ENCODE results near the gene SCN7A. TPM values are rescaled to one million over a fixed set of nuclear protein-coding genes. Genes with fewer than 3 reads are reported as not detected.
"Not testable (repeated sequence)": the region's sequence is repeated elsewhere in the genome, so short reads cannot be mapped to it uniquely, and the experiment has no call there.

The SCN7A gene
- total and polyA plus RNA-seq, 11 donors = 2.6 to 46.3 (median 14.0) TPM

DNA sequence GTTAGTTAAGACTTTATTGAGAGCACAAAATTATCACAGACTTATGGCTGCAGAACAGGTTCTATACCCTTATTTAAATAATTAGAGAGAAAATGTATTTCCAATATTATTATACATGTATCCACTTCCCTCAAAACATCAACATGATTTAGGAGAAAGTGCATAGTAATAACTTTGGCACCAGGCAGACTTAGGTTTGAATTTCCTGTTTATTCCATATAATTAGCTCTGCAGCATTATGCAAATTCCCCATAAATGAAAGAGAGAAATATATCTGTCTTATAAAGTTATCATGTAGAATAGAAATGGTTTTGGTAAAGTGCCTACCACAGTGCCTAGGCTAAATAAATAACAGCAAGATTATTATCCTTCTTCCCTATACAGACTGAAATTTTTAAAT is 133.6 kb downstream of the SCN7A start:
- Histone ChIP-seq H3K27me3 (no peaks in the 10 kb centered on the region), H3K4me1 (no peaks in the 10 kb centered on the region), H3K4me3 (no peak overlapping the region), H3K9me3 (no peaks in the 10 kb centered on the region), H3K36me3 (no peaks in the 10 kb centered on the region), H3K27ac (no peak overlapping the region)
- TF ChIP-seq, protein P1, sequence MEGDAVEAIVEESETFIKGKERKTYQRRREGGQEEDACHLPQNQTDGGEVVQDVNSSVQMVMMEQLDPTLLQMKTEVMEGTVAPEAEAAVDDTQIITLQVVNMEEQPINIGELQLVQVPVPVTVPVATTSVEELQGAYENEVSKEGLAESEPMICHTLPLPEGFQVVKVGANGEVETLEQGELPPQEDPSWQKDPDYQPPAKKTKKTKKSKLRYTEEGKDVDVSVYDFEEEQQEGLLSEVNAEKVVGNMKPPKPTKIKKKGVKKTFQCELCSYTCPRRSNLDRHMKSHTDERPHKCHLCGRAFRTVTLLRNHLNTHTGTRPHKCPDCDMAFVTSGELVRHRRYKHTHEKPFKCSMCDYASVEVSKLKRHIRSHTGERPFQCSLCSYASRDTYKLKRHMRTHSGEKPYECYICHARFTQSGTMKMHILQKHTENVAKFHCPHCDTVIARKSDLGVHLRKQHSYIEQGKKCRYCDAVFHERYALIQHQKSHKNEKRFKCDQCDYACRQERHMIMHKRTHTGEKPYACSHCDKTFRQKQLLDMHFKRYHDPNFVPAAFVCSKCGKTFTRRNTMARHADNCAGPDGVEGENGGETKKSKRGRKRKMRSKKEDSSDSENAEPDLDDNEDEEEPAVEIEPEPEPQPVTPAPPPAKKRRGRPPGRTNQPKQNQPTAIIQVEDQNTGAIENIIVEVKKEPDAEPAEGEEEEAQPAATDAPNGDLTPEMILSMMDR (IDR thresholded peaks at IDR 0.05) = no peak
- TF ChIP-seq POLR2A (IDR thresholded peaks at IDR 0.05) = no peak
- intact Hi-C loops (cut with DNase I) = loop anchor here in 5 of 10 donors (5.0 to 10.0 kb wide), 3 partner anchors 152 to 157 kb away; no protein-coding TSS in a partner anchor
- no peak for DNase-seq
- no peak for ATAC-seq

DNA sequence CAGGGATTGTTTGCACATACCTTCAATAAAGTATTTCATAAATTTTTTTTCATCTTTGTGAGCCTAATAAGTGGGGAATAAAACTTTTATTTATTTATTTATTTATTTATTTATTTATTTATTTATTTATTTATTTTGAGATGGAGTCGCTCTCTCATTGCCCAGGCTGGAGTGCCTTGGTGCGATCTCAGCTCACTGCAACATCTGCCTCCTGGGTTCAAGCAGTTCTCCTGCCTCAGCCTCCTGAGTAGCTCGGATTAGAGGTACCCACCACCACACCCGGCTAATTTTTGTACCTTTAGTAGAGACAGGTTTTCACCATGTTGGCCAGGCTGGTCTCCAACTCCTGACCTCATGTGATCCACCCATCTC is 136.1 kb downstream of the SCN7A start:
- WGBS, 4 donors = 94 to 99% (median 96%) methylated on average over 4 of the region's 4 CpGs
- H3K27ac ChIP-seq; ATAC-seq; H3K4me1 ChIP-seq; H3K4me3 ChIP-seq; H3K27me3 ChIP-seq; intact Hi-C loops (cut with DNase I); H3K36me3 ChIP-seq; DNase-seq; H3K9me3 ChIP-seq: not testable (repeated sequence)

DNA sequence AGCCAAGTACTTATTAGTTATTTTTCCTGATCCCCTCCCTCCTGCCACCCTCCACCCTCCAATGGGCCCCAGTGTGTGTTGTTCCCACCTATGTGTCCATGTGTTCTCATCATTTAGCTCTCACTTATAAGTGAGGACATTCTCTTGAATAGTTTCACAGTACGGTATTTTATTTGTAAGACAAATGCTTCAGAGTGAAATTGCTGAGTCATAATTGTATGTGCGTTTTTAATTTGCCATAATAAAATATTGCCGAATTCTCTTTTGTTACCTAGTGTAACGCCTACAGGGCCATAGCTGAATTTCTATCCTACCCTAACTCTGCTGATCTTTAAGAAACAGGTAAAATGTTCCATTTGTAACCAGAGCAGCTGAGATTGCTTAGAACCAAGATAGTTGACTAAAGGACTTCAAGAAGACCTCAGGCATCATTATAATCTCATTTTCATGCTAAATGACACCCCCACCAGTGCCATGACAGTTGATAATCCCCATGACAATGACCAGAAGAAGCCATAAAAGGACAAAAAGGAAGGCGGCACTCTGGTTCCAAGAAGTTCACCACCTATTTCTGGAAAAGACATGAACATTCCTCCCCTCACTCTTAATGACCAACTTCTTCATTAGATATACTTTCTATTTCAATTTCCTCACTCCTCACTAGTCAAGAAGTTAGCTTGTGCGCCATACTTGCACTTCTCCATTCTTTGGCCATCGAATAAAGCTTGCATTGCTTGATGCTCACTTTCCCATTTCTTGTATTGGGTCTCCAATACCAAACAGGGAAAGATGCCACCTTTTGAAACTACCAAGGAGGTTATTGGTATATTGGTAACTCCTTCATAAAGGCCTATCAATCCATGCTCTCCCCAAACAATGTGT is 136.7 kb downstream of the SCN7A start:
- Histone ChIP-seq H3K9me3 (no peaks in the 10 kb centered on the region), H3K27ac (no peak overlapping the region), H3K4me3 (no peak overlapping the region), H3K36me3 (no peaks in the 10 kb centered on the region), H3K4me1 (no peaks in the 10 kb centered on the region), H3K27me3 (no peaks in the 10 kb centered on the region)
- DNase-seq = no peak
- TF ChIP-seq, protein P1 (IDR thresholded peaks at IDR 0.05) = no peak
- TF ChIP-seq POLR2A (IDR thresholded peaks at IDR 0.05) = no peak
- 88 to 92% (median 92%) methylated on average over 7 of the region's 7 CpGs for WGBS, 4 donors
- intact Hi-C loops (cut with DNase I) = no loop called here
- no peak for ATAC-seq

Other genes starting within 250 kb of the SCN7A start
- gene SCN9A, start 118.3 kb downstream of the SCN7A start, total RNA-seq = 1 to 10 TPM in 5 of 9 donors, under 1 TPM in 4; 0.50 to 3.2 (median 1.1) TPM
- under 1 TPM; 0.08 to 0.27 TPM for gene SCN9A, start 118.3 kb downstream of the SCN7A start, polyA plus RNA-seq